ENCODE measurements around the gene TRIM44.

DNA sequence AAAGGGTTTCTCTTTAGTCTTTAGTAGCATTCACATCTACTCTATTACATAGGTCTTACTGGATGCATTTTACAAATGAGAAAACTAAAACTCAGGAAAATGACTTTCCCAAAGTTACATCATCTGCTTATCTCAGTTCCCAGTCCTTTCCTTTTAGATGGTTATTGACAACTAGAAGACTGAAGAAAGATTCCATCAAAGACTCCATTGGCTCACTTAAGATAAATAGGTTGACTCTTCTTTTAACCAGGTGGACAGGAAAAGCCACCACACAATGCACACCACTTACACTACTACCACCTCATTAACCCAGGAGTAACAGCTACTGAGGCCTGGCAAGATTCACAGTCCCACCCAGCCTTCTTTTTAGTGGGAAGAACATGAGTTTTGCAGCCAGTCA lies 123.6 kb downstream of the TRIM44 start:
- no peak for TF ChIP-seq EZH2 (IDR thresholded peaks at IDR 0.05; ENCODE audit: borderline replicate concordance, low read depth, low read length, severe bottlenecking)
- TF ChIP-seq, protein P1, sequence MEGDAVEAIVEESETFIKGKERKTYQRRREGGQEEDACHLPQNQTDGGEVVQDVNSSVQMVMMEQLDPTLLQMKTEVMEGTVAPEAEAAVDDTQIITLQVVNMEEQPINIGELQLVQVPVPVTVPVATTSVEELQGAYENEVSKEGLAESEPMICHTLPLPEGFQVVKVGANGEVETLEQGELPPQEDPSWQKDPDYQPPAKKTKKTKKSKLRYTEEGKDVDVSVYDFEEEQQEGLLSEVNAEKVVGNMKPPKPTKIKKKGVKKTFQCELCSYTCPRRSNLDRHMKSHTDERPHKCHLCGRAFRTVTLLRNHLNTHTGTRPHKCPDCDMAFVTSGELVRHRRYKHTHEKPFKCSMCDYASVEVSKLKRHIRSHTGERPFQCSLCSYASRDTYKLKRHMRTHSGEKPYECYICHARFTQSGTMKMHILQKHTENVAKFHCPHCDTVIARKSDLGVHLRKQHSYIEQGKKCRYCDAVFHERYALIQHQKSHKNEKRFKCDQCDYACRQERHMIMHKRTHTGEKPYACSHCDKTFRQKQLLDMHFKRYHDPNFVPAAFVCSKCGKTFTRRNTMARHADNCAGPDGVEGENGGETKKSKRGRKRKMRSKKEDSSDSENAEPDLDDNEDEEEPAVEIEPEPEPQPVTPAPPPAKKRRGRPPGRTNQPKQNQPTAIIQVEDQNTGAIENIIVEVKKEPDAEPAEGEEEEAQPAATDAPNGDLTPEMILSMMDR (IDR thresholded peaks at IDR 0.05; ENCODE audit: extremely low read depth in 1 of 2, insufficient read depth in 1 of 2, low read depth in 1 of 2, low read length in 2 of 2): no peak
- TF ChIP-seq POLR2A (IDR thresholded peaks at IDR 0.05; ENCODE audit: low read depth, low read length): no peak
- TF ChIP-seq JUN (IDR thresholded peaks at IDR 0.05; ENCODE audit: borderline replicate concordance, insufficient read depth, insufficient read length, low read depth): no peak
- no peak for TF ChIP-seq MYC (IDR thresholded peaks at IDR 0.05; ENCODE audit: low read depth, low read length)
